Ovary (tissue), 3 donors: Measurements from ENCODE around the gene SORD.

Source experiments
- CTCF ChIP-seq, 3 donors: fragments of 450-650 bp in 2 of 3; fragments of 200-600 bp in 1 of 3; IDR thresholded peaks; one replicate each; pipeline versions ENCODE4 v1.5.1 to v1.8.0; 2016 to 2022; ENCODE audit warnings: antibody characterized with exemption in 3 of 3, mild to moderate bottlenecking in 1 of 3
- EP300 ChIP-seq: sonication (generic); formaldehyde crosslinking; IDR thresholded peaks from one replicate; pipeline ENCODE4 v1.6.1; 2017; ENCODE audit warnings: antibody characterized with exemption
- POLR2A ChIP-seq: fragments of 450-650 bp; IDR thresholded peaks from one replicate; pipeline ENCODE4 v1.6.1; 2017; ENCODE audit warnings: antibody characterized with exemption, mild to moderate bottlenecking, moderate library complexity
- donor health status: DM: no; HTN: no; CAD: no.

DNA sequence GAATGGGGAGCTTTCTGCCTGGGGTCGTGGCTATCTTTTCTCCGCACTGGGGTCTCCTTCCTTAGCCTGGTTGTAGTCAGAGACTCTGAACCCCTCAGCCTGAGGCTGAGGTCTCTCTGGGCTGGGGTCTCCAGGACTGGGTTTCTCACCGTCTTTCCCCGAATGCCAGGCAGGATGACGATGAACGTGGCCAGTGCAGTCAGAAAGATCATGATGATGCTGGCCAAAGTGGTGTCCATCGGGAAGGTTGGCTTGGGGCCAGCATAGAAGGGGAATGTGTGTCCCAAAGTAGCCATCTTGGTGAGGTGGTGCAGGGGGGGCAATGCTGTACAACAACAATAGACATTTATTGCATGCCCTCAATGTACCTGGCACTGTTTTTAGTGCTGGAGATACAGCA is 99.7 kb downstream of the SORD start:
- TF ChIP-seq POLR2A = no peak
- TF ChIP-seq CTCF (IDR thresholded peaks at IDR 0.05) = no peak
- TF ChIP-seq EP300 = no peak
